DMS 273 (cell line): ENCODE measurements around the gene LGALS9C.
"Not testable (repeated sequence)": the region's sequence is repeated elsewhere in the genome, so short reads cannot be mapped to it uniquely, and the experiment has no call there.

ENCODE experiments used
- DNase-seq: peaks from one replicate; lab custom pipeline; 2025; ENCODE audit not compliant: unreplicated experiment; lab: John Stamatoyannopoulos, UW

The LGALS9C gene

GRCh38 chr17:18478362-18478761 is 1.8 kb downstream of the LGALS9C start:
- not testable (repeated sequence) for DNase-seq

- not testable (repeated sequence) for DNase-seq
These were observed 2.5 kb downstream of the LGALS9C start for GRCh38 chr17:18478977-18479595.

GRCh38 chr17:18481775-18482174 is 5.2 kb downstream of the LGALS9C start:
- not testable (repeated sequence) for DNase-seq

GRCh38 chr17:18485936-18486464 is 9.4 kb downstream of the LGALS9C start:
- not testable (repeated sequence) for DNase-seq

GRCh38 chr17:18487633-18488032 is 11.0 kb downstream of the LGALS9C start:
- not testable (repeated sequence) for DNase-seq

- not testable (repeated sequence) for DNase-seq
These were observed 12.0 kb downstream of the LGALS9C start for GRCh38 chr17:18488622-18489021.

- DNase-seq = not testable (repeated sequence)
These were observed 13.4 kb downstream of the LGALS9C start for GRCh38 chr17:18490016-18490415.

GRCh38 chr17:18492712-18493480 is 16.3 kb downstream of the LGALS9C start:
- DNase-seq = not testable (repeated sequence)

GRCh38 chr17:18494250-18494768 is 17.7 kb downstream of the LGALS9C start:
- not testable (repeated sequence) for DNase-seq

- DNase-seq = not testable (repeated sequence)
These were observed 20.5 kb downstream of the LGALS9C start for GRCh38 chr17:18497044-18497443.

- DNase-seq = not testable (repeated sequence)
These were observed 22.5 kb downstream of the LGALS9C start for GRCh38 chr17:18499100-18499499.

- not testable (repeated sequence) for DNase-seq
These were observed 23.2 kb downstream of the LGALS9C start for GRCh38 chr17:18499756-18500155.

- DNase-seq = not testable (repeated sequence)
These were observed 23.7 kb downstream of the LGALS9C start for GRCh38 chr17:18500281-18500680.

- DNase-seq = not testable (repeated sequence)
These were observed 24.2 kb downstream of the LGALS9C start for GRCh38 chr17:18500816-18501215.

GRCh38 chr17:18503221-18503620 is 26.6 kb downstream of the LGALS9C start:
- not testable (repeated sequence) for DNase-seq

- DNase-seq = not testable (repeated sequence)
These were observed 31.1 kb downstream of the LGALS9C start for GRCh38 chr17:18507729-18508128.

GRCh38 chr17:18508667-18509066 is 32.1 kb downstream of the LGALS9C start:
- not testable (repeated sequence) for DNase-seq

- DNase-seq = not testable (repeated sequence)
These were observed 44.5 kb downstream of the LGALS9C start for GRCh38 chr17:18521100-18521499.

- not testable (repeated sequence) for DNase-seq
These were observed 48.4 kb downstream of the LGALS9C start for GRCh38 chr17:18525015-18525414.

GRCh38 chr17:18526168-18526800 is 49.7 kb downstream of the LGALS9C start:
- not testable (repeated sequence) for DNase-seq

GRCh38 chr17:18527354-18527753 is 50.8 kb downstream of the LGALS9C start:
- not testable (repeated sequence) for DNase-seq
